HG03457 (cell line): Measurements from ENCODE around the gene KIF15.

Experiments
- ATAC-seq: cut with Tn5 transposase; IDR thresholded peaks from one replicate; pipeline ENCODE4 v1.9.1; 2021; ENCODE audit warnings: moderate number of reproducible peaks; ENCODE audit not compliant: unreplicated experiment

KIF15 gene

DNA sequence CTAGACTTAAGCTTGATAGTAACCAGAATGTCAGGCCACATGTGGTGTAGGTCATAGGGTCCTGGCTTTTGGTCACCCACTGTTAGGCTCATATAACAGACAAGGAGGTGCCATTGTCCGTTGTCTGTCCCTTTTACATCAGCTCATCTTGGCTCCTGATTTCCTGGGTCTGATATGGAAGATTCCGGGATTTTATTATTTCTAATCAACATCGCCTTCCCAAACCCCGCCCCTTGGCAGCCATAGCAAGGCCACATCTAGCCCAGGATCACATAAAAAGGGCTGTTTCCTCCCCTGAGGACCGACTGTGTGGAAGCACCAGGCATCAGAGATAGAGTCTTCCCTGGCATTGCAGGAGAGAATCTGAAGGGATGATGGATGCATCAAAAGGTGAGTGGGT is 112.7 kb downstream of the KIF15 start, which contains the start of gene TGM4:
TSS of gene TGM4 (plus strand) at position 301 of the 400 bp plus-strand sequence. CDS start at position 372, 71 bp downstream.
- no peak for ATAC-seq

DNA sequence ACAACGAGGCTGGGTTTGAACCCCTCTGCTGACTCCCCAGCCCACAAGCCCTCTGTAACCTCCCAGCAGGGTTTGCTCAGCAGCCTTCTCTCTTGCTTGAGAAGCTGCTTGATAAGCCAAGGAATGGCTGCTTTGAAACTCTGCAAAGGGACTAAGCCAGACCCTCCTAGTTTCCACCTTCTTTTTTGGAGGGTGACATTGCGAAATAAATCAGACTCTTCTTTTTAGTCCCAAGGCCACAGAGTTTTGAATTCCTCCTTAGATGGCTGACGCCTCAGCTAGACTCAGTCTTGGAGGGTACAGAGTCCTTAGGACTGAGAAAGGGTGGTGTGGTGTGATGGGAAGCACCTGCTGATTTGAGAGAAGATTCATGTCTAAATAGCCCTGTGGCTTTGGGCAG is 114.0 kb downstream of the KIF15 start:
- no peak for ATAC-seq

GRCh38 chr3:44877333-44877732 is 115.7 kb downstream of the KIF15 start:
- no peak for ATAC-seq

DNA sequence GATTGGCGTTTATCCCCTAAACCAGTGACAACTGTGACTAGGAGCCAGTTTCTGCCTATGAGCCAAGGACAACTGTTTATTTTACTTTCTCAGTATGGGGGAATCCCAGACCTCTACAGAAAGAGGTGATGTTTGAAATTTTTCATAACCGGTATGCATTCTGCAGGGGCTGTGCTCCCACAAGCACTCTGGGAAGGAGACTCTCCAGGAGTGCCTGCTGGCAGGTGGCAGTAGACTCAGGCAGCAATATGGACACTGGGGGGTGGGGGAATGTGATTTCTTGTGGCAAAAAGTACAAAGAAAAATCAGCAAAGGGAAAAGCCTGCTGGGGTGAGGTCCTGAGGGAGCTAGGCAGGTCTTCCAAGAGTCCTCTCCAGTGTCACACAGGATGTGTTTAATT is 118.7 kb downstream of the KIF15 start:
- ATAC-seq: no peak

GRCh38 chr3:44883213-44883955 is 121.8 kb downstream of the KIF15 start:
- ATAC-seq: no peak

GRCh38 chr3:44883999-44884431 is 122.4 kb downstream of the KIF15 start:
- no peak for ATAC-seq

DNA sequence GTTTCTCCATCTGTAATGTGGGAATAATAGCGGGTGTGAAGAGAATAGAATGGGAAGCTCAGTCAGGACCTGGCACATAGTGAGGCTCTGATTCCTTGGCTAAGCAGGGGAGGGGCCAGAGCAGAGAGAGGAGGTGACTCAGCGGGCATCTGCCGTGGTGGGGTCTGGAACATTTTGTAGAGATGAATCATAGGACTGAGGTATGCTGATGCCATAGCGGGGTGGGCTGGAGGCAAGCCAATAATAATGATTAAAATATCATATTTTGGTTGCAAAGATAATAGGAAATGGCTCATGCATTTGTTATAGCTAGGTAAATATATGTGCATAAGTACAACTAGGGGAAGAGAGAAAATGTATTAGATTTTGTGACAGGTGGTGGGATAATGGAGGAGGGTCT is 124.0 kb downstream of the KIF15 start:
- no peak for ATAC-seq

GRCh38 chr3:44886561-44886960 is 125.0 kb downstream of the KIF15 start:
- ATAC-seq: no peak

GRCh38 chr3:44887101-44887500 is 125.5 kb downstream of the KIF15 start:
- ATAC-seq: no peak

DNA sequence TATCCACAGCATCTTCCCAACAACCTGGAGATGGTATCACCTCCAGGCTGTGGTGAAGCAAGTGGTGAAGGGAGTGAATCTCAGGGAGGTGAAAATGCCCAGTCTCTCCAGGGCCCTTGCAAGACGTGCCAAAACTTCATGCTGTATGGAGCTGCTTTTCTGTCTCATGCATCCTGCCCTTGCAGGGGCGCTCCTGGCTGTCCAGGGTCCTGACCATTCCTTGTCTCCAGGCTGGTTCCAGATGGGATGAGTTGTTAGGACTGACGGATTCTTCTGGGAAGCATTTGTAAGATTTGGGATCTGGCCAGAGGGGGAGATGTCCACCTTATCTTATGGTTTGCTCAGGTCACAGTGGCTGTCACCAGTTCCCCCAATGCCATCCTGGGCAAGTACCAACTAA is 128.7 kb downstream of the KIF15 start:
- ATAC-seq: no peak

GRCh38 chr3:44890852-44891251 is 129.3 kb downstream of the KIF15 start:
- no peak for ATAC-seq

DNA sequence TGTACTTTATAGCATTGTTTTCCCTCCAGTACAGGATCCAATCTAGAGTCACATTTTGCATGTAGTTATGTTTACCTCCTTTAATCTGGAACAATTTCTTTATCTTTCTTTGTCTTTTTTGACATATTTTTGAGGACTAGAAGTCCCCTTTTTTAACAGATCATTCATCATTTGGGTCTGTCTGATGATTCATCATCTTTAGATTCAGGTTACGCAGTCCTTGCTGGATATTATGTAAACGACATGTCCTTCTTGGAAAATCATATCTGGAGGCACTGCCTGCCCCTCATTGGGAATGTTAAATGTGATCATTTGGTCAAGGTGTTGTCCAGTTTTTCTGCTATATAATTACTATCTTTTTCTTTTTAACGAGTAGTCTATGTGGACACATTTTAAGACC is 131.1 kb downstream of the KIF15 start:
- ATAC-seq: no peak

GRCh38 chr3:44893097-44893496 is 131.5 kb downstream of the KIF15 start:
- ATAC-seq: no peak

GRCh38 chr3:44894485-44894884 is 132.9 kb downstream of the KIF15 start:
- no peak for ATAC-seq

DNA sequence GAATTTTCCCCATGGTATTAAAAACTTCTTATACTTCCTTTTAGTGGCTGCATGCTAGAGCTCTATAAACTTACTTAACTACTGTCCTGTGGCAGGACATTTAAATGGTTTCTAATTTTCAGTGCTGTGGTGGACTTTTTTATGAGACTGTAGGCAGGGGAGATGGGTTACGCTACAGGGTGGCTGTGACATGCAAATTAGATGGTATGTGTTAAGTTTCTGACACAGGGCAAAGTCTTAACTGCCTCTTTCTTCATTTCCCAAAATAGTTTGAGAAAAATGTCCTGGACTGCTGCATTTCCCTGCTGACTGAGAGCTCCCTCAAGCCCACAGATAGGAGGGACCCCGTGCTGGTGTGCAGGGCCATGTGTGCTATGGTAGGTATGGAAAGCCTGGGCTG is 134.8 kb downstream of the KIF15 start:
- no peak for ATAC-seq

GRCh38 chr3:44899683-44900367 is 138.2 kb downstream of the KIF15 start:
- ATAC-seq: no peak

- ATAC-seq: no peak
Observed at GRCh38 chr3:44902628-44903027, 141.0 kb downstream of the KIF15 start.
